Measurements from ENCODE around the gene GSS.

DNA sequence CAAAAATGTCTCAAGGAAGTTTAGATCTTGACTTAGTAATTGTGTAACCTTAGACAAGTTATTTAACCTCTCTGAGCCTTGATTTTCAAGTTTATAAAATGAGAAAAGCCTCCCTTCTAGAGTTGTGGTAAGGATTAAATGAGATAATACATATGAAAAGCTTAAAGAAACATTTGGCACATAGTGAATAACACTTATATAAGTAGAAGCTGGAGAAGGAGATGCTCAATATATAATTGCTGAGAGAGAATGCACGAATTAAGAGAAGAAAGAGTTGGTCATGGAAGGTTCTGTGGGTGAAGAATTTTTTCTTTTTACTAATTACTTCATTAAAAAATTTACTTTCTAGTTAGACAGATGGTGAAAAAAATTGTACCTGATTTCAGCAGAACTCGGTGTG is 73.9 kb downstream of the GSS start:
- TF ChIP-seq, protein P1, sequence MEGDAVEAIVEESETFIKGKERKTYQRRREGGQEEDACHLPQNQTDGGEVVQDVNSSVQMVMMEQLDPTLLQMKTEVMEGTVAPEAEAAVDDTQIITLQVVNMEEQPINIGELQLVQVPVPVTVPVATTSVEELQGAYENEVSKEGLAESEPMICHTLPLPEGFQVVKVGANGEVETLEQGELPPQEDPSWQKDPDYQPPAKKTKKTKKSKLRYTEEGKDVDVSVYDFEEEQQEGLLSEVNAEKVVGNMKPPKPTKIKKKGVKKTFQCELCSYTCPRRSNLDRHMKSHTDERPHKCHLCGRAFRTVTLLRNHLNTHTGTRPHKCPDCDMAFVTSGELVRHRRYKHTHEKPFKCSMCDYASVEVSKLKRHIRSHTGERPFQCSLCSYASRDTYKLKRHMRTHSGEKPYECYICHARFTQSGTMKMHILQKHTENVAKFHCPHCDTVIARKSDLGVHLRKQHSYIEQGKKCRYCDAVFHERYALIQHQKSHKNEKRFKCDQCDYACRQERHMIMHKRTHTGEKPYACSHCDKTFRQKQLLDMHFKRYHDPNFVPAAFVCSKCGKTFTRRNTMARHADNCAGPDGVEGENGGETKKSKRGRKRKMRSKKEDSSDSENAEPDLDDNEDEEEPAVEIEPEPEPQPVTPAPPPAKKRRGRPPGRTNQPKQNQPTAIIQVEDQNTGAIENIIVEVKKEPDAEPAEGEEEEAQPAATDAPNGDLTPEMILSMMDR (IDR thresholded peaks at IDR 0.05): no peak
- TF ChIP-seq POLR2A (IDR thresholded peaks at IDR 0.05): no peak

Data from heart left ventricle (tissue), 13 donors.